ENCODE measurements around the gene AMY1B. TPM values are rescaled to one million over a fixed set of nuclear protein-coding genes. Genes with fewer than 3 reads are reported as not detected.
"Not testable (repeated sequence)": the region's sequence is repeated elsewhere in the genome, so short reads cannot be mapped to it uniquely, and the experiment has no call there.

AMY1B gene
- total RNA-seq, 2 experiments from 2014 or later, result not detected

DNA sequence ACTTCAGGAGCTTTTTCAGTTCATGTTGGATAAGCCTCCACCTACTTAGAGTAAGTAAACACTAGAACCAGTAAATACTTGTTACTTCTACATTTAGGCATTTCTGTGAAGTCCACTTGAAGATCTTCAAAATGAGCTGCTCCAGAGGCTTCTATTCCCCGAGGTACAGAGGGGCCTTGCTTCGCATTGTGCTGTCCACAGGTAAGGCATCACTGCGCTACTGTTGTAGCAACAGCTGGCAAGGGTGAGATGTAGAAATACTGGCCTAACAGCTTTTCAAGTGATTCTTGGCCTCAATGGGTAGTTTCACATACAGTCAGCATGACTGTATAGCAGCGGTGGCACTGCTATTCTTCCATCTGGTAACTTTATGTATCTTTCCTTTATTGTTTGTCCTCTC is 45.1 kb downstream of the AMY1B start:
- DNase-seq; H3K36me3 Mint-ChIP-seq; H3K4me1 Mint-ChIP-seq; CTCF ChIA-PET; H3K27ac Mint-ChIP-seq; ATAC-seq; H3K27me3 Mint-ChIP-seq; H3K9me3 Mint-ChIP-seq (ENCODE audit: low read depth); H3K4me3 Mint-ChIP-seq: not testable (repeated sequence)

DNA sequence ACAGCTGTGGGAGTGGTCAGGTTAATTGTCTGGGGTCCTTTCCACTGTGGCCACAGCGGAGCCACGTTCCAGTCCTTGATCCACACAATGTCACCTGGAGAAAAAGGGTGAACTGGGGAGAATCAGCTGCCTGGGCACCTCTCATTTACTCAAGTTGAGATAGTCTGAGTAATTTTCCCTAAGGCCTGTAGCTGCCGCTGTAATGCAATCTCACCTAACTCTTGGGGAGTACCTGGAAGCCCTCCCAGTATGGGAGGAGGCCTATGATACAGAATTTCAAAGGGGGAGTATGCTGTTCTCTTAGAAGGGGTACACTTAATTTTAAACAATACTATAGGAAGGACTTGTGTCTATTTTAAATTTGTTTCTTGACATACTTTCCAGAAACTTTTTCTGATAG is 45.7 kb downstream of the AMY1B start:
- H3K4me1 Mint-ChIP-seq; H3K4me3 Mint-ChIP-seq; H3K27ac Mint-ChIP-seq; H3K27me3 Mint-ChIP-seq; DNase-seq; CTCF ChIA-PET; ATAC-seq; H3K36me3 Mint-ChIP-seq; H3K9me3 Mint-ChIP-seq (ENCODE audit: low read depth): not testable (repeated sequence)

DNA sequence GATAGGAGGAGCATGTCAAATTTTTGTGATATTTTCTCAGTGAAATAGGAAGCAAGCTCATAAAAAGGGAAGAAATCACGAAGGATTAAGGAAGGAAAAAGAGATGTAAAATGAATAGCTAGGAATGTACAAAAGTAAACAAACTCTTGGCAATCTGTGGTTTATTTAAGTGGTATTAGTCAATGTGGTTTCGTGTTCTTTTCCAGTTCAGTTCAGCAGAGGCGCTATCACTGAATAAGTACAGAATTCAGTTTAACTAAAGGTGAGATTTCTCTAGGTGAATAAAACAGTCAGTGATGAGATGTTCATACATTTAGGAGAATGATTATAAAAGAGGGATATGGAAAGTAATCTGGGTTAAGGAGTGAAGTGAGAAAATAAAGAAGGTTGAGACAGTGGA is 52.1 kb downstream of the AMY1B start:
- ATAC-seq, H3K36me3 Mint-ChIP-seq: not testable (repeated sequence)

DNA sequence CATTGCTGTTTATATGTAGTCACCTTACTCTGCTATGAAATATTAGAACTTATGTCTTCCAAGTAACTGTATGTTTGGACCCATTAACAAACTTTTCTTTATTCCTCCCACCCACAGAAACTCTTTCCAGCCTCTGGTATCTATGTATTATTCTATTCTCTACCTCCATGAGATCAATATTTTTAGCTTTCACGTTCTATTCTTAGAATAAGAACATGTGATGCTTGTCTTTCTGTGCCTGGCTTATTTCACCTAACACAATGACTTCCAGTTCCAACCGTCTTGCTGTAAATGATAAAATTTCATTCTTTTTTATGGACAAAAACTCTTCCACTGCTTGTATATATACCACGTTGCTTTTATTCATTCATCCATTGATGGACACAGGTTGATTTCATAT is 54.8 kb downstream of the AMY1B start:
- ATAC-seq; H3K9me3 Mint-ChIP-seq (ENCODE audit: low read depth); H3K27me3 Mint-ChIP-seq; H3K36me3 Mint-ChIP-seq; H3K4me1 Mint-ChIP-seq; H3K27ac Mint-ChIP-seq; H3K4me3 Mint-ChIP-seq; CTCF ChIA-PET; DNase-seq: not testable (repeated sequence)

More for the DNA sequence above, 52.1 kb downstream of the AMY1B start:
- DNase-seq; H3K9me3 Mint-ChIP-seq (ENCODE audit: low read depth); H3K4me3 Mint-ChIP-seq; H3K27ac Mint-ChIP-seq; H3K27me3 Mint-ChIP-seq; CTCF ChIA-PET; H3K4me1 Mint-ChIP-seq: not testable (repeated sequence)

Other genes with a start within 250 kb of the AMY1B start
- 10 to 100 TPM; 20.6 to 27.7 TPM for gene RNPC3, start 170.5 kb downstream of the AMY1B start, total RNA-seq
- gene AMY2B, start 124.6 kb downstream of the AMY1B start, total RNA-seq, result 1 to 10 TPM; 5.0 to 8.0 TPM
- gene AMY2A, start 78.8 kb downstream of the AMY1B start, total RNA-seq, result not detected
- gene AMY1A, start 40.5 kb downstream of the AMY1B start, total RNA-seq, result not detected
- gene AMY1C, start 53.7 kb upstream of the AMY1B start, total RNA-seq, result not detected